Measurements from ENCODE around the gene ENGASE. TPM values are rescaled to one million over a fixed set of nuclear protein-coding genes. Genes with fewer than 3 reads are reported as not detected.

Gene ENGASE
- total RNA-seq, 1 experiment from 2014 or later, result 50.0 TPM

- no peaks in the 10 kb centered on the region; the same call in 1 of the 2 replicates for H3K4me1 ChIP-seq
- DNase-seq, result no peak
- H3K27me3 ChIP-seq (replicated peaks; ENCODE audit: control insufficient read depth, insufficient read depth, low read length), result 0 out of 2 replicates have a peak, but pooled peaks cover 1% of the 10 kb centered on the region
- no TSS peak for BruUV-seq (replicated peaks)
- no peaks in the 10 kb centered on the region for H3K9me3 ChIP-seq
- no peaks in the 10 kb centered on the region for H3K36me3 ChIP-seq (ENCODE audit: control insufficient read depth, insufficient read depth, low read length)
- TF ChIP-seq, protein P1, sequence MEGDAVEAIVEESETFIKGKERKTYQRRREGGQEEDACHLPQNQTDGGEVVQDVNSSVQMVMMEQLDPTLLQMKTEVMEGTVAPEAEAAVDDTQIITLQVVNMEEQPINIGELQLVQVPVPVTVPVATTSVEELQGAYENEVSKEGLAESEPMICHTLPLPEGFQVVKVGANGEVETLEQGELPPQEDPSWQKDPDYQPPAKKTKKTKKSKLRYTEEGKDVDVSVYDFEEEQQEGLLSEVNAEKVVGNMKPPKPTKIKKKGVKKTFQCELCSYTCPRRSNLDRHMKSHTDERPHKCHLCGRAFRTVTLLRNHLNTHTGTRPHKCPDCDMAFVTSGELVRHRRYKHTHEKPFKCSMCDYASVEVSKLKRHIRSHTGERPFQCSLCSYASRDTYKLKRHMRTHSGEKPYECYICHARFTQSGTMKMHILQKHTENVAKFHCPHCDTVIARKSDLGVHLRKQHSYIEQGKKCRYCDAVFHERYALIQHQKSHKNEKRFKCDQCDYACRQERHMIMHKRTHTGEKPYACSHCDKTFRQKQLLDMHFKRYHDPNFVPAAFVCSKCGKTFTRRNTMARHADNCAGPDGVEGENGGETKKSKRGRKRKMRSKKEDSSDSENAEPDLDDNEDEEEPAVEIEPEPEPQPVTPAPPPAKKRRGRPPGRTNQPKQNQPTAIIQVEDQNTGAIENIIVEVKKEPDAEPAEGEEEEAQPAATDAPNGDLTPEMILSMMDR (IDR thresholded peaks at IDR 0.05; ENCODE audit: insufficient read depth in 1 of 2, low read depth in 1 of 2, low read length in 1 of 2, severe bottlenecking in 1 of 2, unreplicated experiment in 1 of 2), result no peak
- H3K9me3 Mint-ChIP-seq (ENCODE audit: unreplicated experiment), result no peaks in the 10 kb centered on the region
- no peak overlapping the region for H3K27ac Mint-ChIP-seq (ENCODE audit: unreplicated experiment)
- H3K4me1 Mint-ChIP-seq (ENCODE audit: low read depth, unreplicated experiment), result no peaks in the 10 kb centered on the region
- ChIA-PET POLR2A (no interaction called here), CTCF (no interaction called here)
- H3K36me3 Mint-ChIP-seq (ENCODE audit: insufficient read depth, unreplicated experiment), result no peaks in the 10 kb centered on the region
- intact Hi-C loops (cut with micrococcal nuclease; ENCODE audit: unreplicated experiment), result no loop called here
- H3K4me3 ChIP-seq (ENCODE audit: low read depth, low read length), result no peak overlapping the region
- no peak overlapping the region for H3K4me3 Mint-ChIP-seq (ENCODE audit: unreplicated experiment)
- peaks cover 18% of the 10 kb centered on the region for H3K27me3 Mint-ChIP-seq (ENCODE audit: insufficient read depth, unreplicated experiment)
Measured at GRCh38 chr17:79100405-79100804, 25.8 kb downstream of the ENGASE start.

DNA sequence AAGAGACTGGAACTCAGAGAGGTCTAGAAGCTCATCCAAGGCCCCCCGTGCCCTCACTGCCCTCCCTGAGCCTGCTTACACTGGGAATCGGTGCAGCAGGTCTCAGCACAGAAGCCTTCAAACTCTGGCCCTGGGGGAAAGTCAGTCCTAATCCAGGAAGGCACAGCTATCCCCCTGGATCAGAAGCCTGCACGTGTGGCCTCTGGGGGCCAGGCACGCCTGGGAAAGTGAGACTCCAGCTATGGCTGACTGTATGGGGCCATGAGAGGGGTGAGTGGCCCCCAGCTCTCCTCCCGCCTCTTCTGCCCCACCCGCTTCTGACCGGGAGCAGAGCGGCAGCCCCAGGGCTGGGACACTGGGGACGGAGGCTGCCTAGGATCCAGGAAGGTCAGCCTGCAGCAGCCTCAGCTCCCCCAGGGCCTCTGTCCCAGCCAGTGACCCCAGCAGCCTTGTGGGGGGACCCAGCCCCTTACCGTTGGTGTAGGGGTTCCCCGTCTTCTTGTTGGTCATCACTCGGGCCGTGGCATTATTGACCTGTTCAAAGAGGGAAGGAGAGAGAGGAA lies 26.6 kb downstream of the ENGASE start:
- intact Hi-C loops (cut with micrococcal nuclease; ENCODE audit: unreplicated experiment), result no loop called here
- no peaks in the 10 kb centered on the region for H3K36me3 ChIP-seq (ENCODE audit: control insufficient read depth, insufficient read depth, low read length)
- H3K27ac Mint-ChIP-seq (ENCODE audit: unreplicated experiment), result no peak overlapping the region
- H3K4me1 Mint-ChIP-seq (ENCODE audit: low read depth, unreplicated experiment), result no peaks in the 10 kb centered on the region
- no peaks in the 10 kb centered on the region for H3K36me3 Mint-ChIP-seq (ENCODE audit: insufficient read depth, unreplicated experiment)
- H3K27me3 ChIP-seq (replicated peaks; ENCODE audit: control insufficient read depth, insufficient read depth, low read length), result 0 out of 2 replicates have a peak, but pooled peaks cover 1% of the 10 kb centered on the region
- ChIA-PET CTCF (no interaction called here), POLR2A (no interaction called here)
- H3K9me3 ChIP-seq, result no peaks in the 10 kb centered on the region
- no peak for DNase-seq
- no TSS peak for BruUV-seq (replicated peaks)
- TF ChIP-seq, protein P1 (IDR thresholded peaks at IDR 0.05; ENCODE audit: insufficient read depth in 1 of 2, low read depth in 1 of 2, low read length in 1 of 2, severe bottlenecking in 1 of 2, unreplicated experiment in 1 of 2), result no peak
- no peaks in the 10 kb centered on the region for H3K9me3 Mint-ChIP-seq (ENCODE audit: unreplicated experiment)
- H3K4me3 Mint-ChIP-seq (ENCODE audit: unreplicated experiment), result no peak overlapping the region
- no peaks in the 10 kb centered on the region; the same call in 1 of the 2 replicates for H3K4me1 ChIP-seq
- H3K4me3 ChIP-seq (ENCODE audit: low read depth, low read length), result no peak overlapping the region
- peaks cover 18% of the 10 kb centered on the region for H3K27me3 Mint-ChIP-seq (ENCODE audit: insufficient read depth, unreplicated experiment)

GRCh38 chr17:79102214-79102613 lies 27.6 kb downstream of the ENGASE start:
- intact Hi-C loops (cut with micrococcal nuclease; ENCODE audit: unreplicated experiment), result no loop called here
- Histone ChIP-seq H3K9me3 (no peaks in the 10 kb centered on the region), H3K4me1 (no peaks in the 10 kb centered on the region; the same call in 1 of the 2 replicates), H3K4me3 (ENCODE audit: low read depth, low read length) (no peak overlapping the region), H3K36me3 (ENCODE audit: control insufficient read depth, insufficient read depth, low read length) (no peaks in the 10 kb centered on the region), H3K27me3 (replicated peaks; ENCODE audit: control insufficient read depth, insufficient read depth, low read length) (0 out of 2 replicates have a peak, but pooled peaks cover 1% of the 10 kb centered on the region)
- H3K4me1 Mint-ChIP-seq (ENCODE audit: low read depth, unreplicated experiment), result no peaks in the 10 kb centered on the region
- ChIA-PET POLR2A (no interaction called here), CTCF (interaction anchor here (0.8 kb wide), 1 partner anchor 11 kb away, joined by 3 read pairs; no protein-coding TSS in a partner anchor)
- no TSS peak for BruUV-seq (replicated peaks)
- no peak for DNase-seq
- no peaks in the 10 kb centered on the region for H3K36me3 Mint-ChIP-seq (ENCODE audit: insufficient read depth, unreplicated experiment)
- no peak overlapping the region for H3K4me3 Mint-ChIP-seq (ENCODE audit: unreplicated experiment)
- no peaks in the 10 kb centered on the region for H3K9me3 Mint-ChIP-seq (ENCODE audit: unreplicated experiment)
- TF ChIP-seq, protein P1 (IDR thresholded peaks at IDR 0.05; ENCODE audit: insufficient read depth in 1 of 2, low read depth in 1 of 2, low read length in 1 of 2, severe bottlenecking in 1 of 2, unreplicated experiment in 1 of 2), result no peak
- H3K27me3 Mint-ChIP-seq (ENCODE audit: insufficient read depth, unreplicated experiment), result peaks cover 18% of the 10 kb centered on the region
- no peak overlapping the region for H3K27ac Mint-ChIP-seq (ENCODE audit: unreplicated experiment)
